Immature natural killer cell (primary cell): ENCODE measurements around the gene DNM2. TPM values are rescaled to one million over a fixed set of nuclear protein-coding genes. Genes with fewer than 3 reads are reported as not detected.
"Not testable (repeated sequence)": the region's sequence is repeated elsewhere in the genome, so short reads cannot be mapped to it uniquely, and the experiment has no call there.

ENCODE experiments used
- DNase-seq, 3 donors: peaks; one replicate each; pipeline ENCODE4 v3.0.0; 2022; ENCODE audit warnings: mixed read lengths in 1 of 3
- H3K27ac Mint-ChIP-seq, 6 donors: one replicate each; pipeline ENCODE4 v1.8.0; 2020; ENCODE audit warnings: mixed read lengths in 6 of 6, mild to moderate bottlenecking in 5 of 6, inconsistent platforms in 4 of 6, moderate library complexity in 3 of 6
- H3K27me3 Mint-ChIP-seq, 3 donors: one replicate each; pipeline ENCODE4 v1.8.0; 2020 to 2021; ENCODE audit warnings: low read depth in 3 of 3, mild to moderate bottlenecking in 3 of 3, mixed read lengths in 3 of 3, moderate library complexity in 3 of 3, inconsistent platforms in 1 of 3
- H3K36me3 Mint-ChIP-seq, 3 donors: one replicate each; pipeline ENCODE4 v1.8.0; 2020; ENCODE audit warnings: mixed read lengths in 3 of 3, inconsistent platforms in 2 of 3, mild to moderate bottlenecking in 2 of 3
- H3K4me1 Mint-ChIP-seq, 2 donors: one replicate each; pipeline ENCODE4 v1.8.0; 2020; ENCODE audit warnings: inconsistent platforms in 2 of 2, mild to moderate bottlenecking in 2 of 2, mixed read lengths in 2 of 2, moderate library complexity in 1 of 2
- H3K4me3 Mint-ChIP-seq, 5 donors: one replicate each; pipeline ENCODE4 v1.8.0; 2020; ENCODE audit warnings: mild to moderate bottlenecking in 5 of 5, mixed read lengths in 5 of 5, inconsistent platforms in 3 of 5, moderate library complexity in 3 of 5
- H3K9me3 Mint-ChIP-seq, 6 donors: one replicate each; pipeline ENCODE4 v1.8.0; 2020; ENCODE audit warnings: mild to moderate bottlenecking in 6 of 6, mixed read lengths in 6 of 6, inconsistent platforms in 4 of 6, moderate library complexity in 3 of 6
- polyA plus RNA-seq, 3 donors: library from polyadenylated mRNA; unstranded; fragments of 300-500 nt; fragmentation: Illumina TruSeq; gene quantifications; one replicate each; pipeline ENCODE4 v1.2.3, GENCODE V29; 2021

DNM2 gene
- polyA plus RNA-seq, result 100 to 1,000 TPM in 1 of 3 donors, 10 to 100 TPM in 2; 62.9 to 170 (median 92.7) TPM

GRCh38 chr19:10717356-10718204 lies at the start of gene DNM2:
DNM2 (plus strand) TSS chr19:10718079; CDS start chr19:10718243, 164 bp downstream.
- H3K9me3 Mint-ChIP-seq, result no peaks in the 10 kb centered on the region
- peaks cover 43 to 46% of the 10 kb centered on the region in 2 donors for H3K4me1 Mint-ChIP-seq
- H3K36me3 Mint-ChIP-seq, result no peaks in the 10 kb centered on the region

DNA sequence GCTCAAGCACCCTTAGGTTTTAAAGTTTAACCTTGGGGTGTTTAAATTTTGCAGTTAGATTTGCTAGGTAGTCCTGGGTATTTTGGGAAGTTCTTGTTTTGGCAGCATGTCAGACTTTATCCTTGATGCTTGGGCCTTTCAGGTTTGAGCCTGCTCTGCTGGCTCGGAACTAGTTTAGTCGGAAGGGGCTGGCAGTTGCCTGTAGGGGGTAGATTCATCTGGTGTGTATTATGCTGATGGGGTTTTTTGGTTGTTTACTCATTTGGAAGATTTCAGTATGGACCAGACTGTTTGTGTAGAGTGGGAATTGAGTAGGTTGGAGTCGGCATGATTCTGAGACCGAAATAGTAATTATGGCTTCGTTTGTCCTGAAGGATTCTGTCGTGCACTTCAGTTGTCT lies 48.6 kb upstream of the DNM2 start:
- Mint-ChIP-seq H3K4me1 (peaks cover 38 to 44% of the 10 kb centered on the region in 2 donors), H3K4me3 (no peak overlapping the region), H3K27me3 (peaks cover 2 to 21% (median 5%) of the 10 kb centered on the region in 3 donors), H3K9me3 (no peaks in the 10 kb centered on the region), H3K36me3 (peaks cover 0 to 9% (median 3%) of the 10 kb centered on the region in 3 donors), H3K27ac (peak overlapping the region in 2 of 6 donors; percentile 55 to 66)
- no peak for DNase-seq

More at GRCh38 chr19:10717356-10718204, at the start of gene DNM2:
- Mint-ChIP-seq H3K27me3 (peaks cover 0 to 12% (median 5%) of the 10 kb centered on the region in 3 donors), H3K4me3 (peak within 1 kb of the TSS; percentile 96 to 99 (median 98)), H3K27ac (peak within 1 kb of the TSS; percentile 90 to 97 (median 95))
- peak; percentile 99 for DNase-seq

GRCh38 chr19:10670182-10670581 lies 47.7 kb upstream of the DNM2 start:
- Mint-ChIP-seq H3K27me3 (peaks cover 2 to 24% (median 5%) of the 10 kb centered on the region in 3 donors), H3K36me3 (peaks cover 3 to 13% (median 5%) of the 10 kb centered on the region in 3 donors), H3K4me3 (no peak overlapping the region), H3K27ac (peak overlapping the region in 1 of 6 donors; percentile 66), H3K4me1 (peaks cover 37 to 44% of the 10 kb centered on the region in 2 donors), H3K9me3 (no peaks in the 10 kb centered on the region)
- DNase-seq, result no peak

DNA sequence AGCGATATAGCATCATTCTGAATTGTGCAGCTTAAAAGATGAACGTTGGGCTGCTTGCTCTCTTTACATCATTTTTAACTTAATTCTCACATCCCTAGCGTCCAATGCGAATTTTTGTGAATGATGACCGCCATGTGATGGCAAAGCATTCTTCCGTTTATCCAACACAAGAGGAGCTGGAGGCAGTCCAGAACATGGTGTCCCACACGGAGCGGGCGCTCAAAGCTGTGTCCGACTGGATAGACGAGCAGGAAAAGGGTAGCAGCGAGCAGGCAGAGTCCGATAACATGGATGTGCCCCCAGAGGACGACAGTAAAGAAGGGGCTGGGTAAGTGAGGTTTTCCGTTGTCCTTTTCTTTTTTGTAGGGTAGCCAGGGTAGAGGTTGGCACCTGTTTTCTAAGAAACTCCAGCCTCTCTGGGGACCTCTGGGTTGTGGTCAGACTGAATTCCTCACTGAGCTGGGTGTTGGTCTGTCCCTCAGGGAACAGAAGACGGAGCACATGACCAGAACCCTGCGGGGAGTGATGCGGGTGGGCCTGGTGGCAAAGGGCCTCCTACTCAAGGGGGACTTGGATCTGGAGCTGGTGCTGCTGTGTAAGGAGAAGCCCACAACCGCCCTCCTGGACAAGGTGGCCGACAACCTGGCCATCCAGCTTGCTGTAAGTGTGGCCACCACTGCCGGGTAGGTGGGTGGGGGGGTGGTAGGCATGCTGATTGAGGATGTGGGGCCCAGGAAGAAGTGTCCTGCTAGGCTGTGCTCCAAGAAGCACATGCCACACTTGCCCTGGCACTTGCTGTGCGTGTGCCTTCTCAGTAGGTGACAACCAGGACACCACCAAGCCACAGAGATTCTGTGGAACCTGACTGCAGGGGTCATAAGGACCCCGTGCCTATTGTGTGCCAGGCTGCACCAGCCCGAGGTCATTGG lies 46.7 kb upstream of the DNM2 start:
- H3K27ac Mint-ChIP-seq, result peak overlapping the region in 2 of 6 donors; percentile 46 to 66
- peaks cover 36 to 40% of the 10 kb centered on the region in 2 donors for H3K4me1 Mint-ChIP-seq
- H3K27me3 Mint-ChIP-seq, result peaks cover 2 to 24% (median 5%) of the 10 kb centered on the region in 3 donors
- H3K36me3 Mint-ChIP-seq, result peaks cover 5 to 13% (median 8%) of the 10 kb centered on the region in 3 donors
- DNase-seq, result no peak
- H3K9me3 Mint-ChIP-seq, result no peaks in the 10 kb centered on the region
- H3K4me3 Mint-ChIP-seq, result no peak overlapping the region

GRCh38 chr19:10671922-10672321 lies 46.0 kb upstream of the DNM2 start:
- H3K27ac Mint-ChIP-seq, H3K4me3 Mint-ChIP-seq, DNase-seq, H3K9me3 Mint-ChIP-seq: not testable (repeated sequence)
- Mint-ChIP-seq H3K36me3 (peaks cover 8 to 16% (median 10%) of the 10 kb centered on the region in 3 donors), H3K27me3 (peaks cover 2 to 21% (median 5%) of the 10 kb centered on the region in 3 donors), H3K4me1 (peaks cover 29 to 35% of the 10 kb centered on the region in 2 donors)

GRCh38 chr19:10675214-10675613 lies 42.7 kb upstream of the DNM2 start:
- Mint-ChIP-seq H3K4me1 (peaks cover 6 to 11% of the 10 kb centered on the region in 2 donors), H3K36me3 (peaks cover 9 to 34% (median 12%) of the 10 kb centered on the region in 3 donors), H3K27me3 (peaks cover 0 to 15% (median 2%) of the 10 kb centered on the region in 3 donors)
- not testable (repeated sequence) for H3K27ac Mint-ChIP-seq, H3K4me3 Mint-ChIP-seq, H3K9me3 Mint-ChIP-seq, DNase-seq

DNA sequence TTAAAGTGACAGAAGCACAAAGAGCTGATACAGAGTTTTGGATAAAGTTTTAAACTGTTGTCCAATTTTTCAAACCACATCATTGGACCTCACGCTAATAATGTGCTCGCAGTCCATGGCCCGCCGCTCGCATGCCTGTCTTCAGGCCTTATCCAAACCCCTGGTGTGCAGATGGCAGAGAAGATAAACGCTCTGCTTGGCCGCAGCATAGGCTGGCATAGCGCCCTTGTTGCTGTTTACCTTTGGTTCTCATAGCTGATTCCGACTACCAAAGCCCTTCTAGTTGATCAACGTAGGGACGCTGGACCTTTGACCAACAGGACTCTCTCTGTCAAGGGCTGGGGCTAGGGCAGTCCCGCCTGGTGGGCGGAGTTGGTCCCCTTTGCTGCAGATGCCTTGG lies 40.1 kb upstream of the DNM2 start:
- no peak overlapping the region for H3K27ac Mint-ChIP-seq
- peaks cover 9 to 39% (median 12%) of the 10 kb centered on the region in 3 donors for H3K36me3 Mint-ChIP-seq
- H3K27me3 Mint-ChIP-seq, result peaks cover 3 to 16% (median 5%) of the 10 kb centered on the region in 3 donors

DNA sequence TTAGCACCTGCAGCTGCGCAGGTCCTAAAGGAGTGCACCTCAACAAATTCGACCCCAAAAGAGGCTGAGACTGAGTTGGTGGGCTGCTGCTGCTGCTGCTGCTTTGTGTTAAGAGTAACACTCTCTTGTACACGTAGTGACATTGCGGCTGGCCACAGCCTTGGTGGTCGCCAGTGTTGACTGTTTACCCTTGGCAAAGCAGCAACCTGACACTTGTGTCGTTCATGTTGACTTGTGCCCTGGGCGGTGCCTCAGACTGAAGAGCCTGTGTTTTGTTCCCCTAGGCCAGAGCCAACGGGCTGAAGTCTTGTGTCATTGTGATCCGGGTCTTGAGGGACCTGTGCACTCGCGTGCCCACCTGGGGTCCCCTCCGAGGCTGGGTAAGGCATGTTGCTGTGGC lies 39.1 kb upstream of the DNM2 start:
- DNase-seq, result no peak
- Mint-ChIP-seq H3K4me1 (peaks cover 0 to 1% of the 10 kb centered on the region in 2 donors), H3K4me3 (no peak overlapping the region), H3K9me3 (no peaks in the 10 kb centered on the region), H3K36me3 (peaks cover 9 to 36% (median 9%) of the 10 kb centered on the region in 3 donors), H3K27me3 (peaks cover 3 to 10% (median 4%) of the 10 kb centered on the region in 3 donors), H3K27ac (no peak overlapping the region)

More for the DNA sequence above, 40.1 kb upstream of the DNM2 start:
- no peak overlapping the region for H3K4me3 Mint-ChIP-seq
- H3K9me3 Mint-ChIP-seq, result no peaks in the 10 kb centered on the region
- no peak for DNase-seq
- H3K4me1 Mint-ChIP-seq, result peaks cover 0 to 1% of the 10 kb centered on the region in 2 donors

DNA sequence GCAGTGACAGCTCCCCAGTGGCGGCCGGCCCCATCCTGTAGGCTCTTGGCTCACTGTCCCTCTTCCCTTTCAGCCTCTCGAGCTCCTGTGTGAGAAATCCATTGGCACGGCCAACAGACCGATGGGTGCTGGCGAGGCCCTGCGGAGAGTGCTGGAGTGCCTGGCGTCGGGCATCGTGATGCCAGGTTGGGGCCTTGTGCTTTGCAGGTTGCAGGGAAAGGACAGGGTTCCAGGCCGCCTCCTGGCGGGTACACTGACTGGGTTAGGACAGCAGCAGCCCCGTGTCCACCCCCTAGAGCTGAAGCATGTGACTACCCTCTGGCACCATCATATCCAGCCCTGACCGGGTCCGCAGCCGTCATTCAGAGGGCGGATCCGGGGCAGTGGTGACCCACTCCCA lies 38.1 kb upstream of the DNM2 start:
- Mint-ChIP-seq H3K9me3 (no peaks in the 10 kb centered on the region), H3K4me3 (no peak overlapping the region), H3K27me3 (peaks cover 3 to 7% (median 4%) of the 10 kb centered on the region in 3 donors), H3K36me3 (peaks cover 7 to 38% (median 13%) of the 10 kb centered on the region in 3 donors), H3K4me1 (peaks cover 0 to 1% of the 10 kb centered on the region in 2 donors), H3K27ac (no peak overlapping the region)
- DNase-seq, result no peak

GRCh38 chr19:10680545-10681135 lies 37.2 kb upstream of the DNM2 start:
- no peak overlapping the region for H3K27ac Mint-ChIP-seq
- H3K4me1 Mint-ChIP-seq, result no peaks in the 10 kb centered on the region

GRCh38 chr19:10681658-10682057 lies 36.2 kb upstream of the DNM2 start:
- no peak overlapping the region for H3K4me3 Mint-ChIP-seq
- peak overlapping the region in 2 of 6 donors; percentile 23 to 24 for H3K27ac Mint-ChIP-seq

More at GRCh38 chr19:10680545-10681135, 37.2 kb upstream of the DNM2 start:
- Mint-ChIP-seq H3K36me3 (peaks cover 4 to 40% (median 12%) of the 10 kb centered on the region in 3 donors), H3K4me3 (no peak overlapping the region), H3K9me3 (no peaks in the 10 kb centered on the region), H3K27me3 (peaks cover 3 to 9% (median 4%) of the 10 kb centered on the region in 3 donors)
- DNase-seq, result no peak

DNA sequence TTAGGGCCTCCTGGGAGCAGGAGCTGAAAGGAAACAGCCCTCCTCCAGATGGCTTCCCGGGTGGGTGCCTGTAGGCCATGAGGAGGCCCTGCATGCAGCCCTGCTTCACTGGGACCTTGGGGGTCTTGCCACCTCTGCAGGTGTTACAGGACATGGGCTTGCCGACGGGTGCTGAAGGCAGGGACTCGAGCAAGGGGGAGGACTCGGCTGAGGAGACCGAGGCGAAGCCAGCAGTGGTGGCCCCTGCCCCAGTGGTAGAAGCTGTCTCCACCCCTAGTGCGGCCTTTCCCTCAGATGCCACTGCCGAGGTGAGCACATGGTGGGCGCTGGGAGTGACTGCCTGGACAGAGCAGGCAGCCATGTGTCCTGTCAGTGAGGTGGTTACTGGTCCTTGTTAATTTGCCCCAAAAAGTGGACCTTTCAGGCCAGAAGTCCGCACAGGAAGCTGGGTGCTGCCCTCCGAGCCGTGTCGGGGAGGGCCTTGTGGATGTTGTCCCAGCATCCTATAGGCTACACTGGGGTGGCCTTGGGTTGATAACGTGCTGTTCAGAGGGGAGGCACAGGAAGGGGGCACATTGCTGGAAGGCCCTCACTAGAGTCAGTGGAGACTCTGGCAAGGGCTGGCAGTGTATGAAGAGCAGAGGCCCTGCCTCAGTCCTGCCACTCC lies 35.3 kb upstream of the DNM2 start:
- Mint-ChIP-seq H3K27me3 (peaks cover 3 to 8% (median 4%) of the 10 kb centered on the region in 3 donors), H3K4me3 (no peak overlapping the region), H3K36me3 (peaks cover 0 to 34% (median 4%) of the 10 kb centered on the region in 3 donors), H3K4me1 (no peaks in the 10 kb centered on the region), H3K27ac (no peak overlapping the region), H3K9me3 (no peaks in the 10 kb centered on the region)
- DNase-seq, result no peak

More at GRCh38 chr19:10681658-10682057, 36.2 kb upstream of the DNM2 start:
- Mint-ChIP-seq H3K27me3 (peaks cover 3 to 9% (median 4%) of the 10 kb centered on the region in 3 donors), H3K9me3 (no peaks in the 10 kb centered on the region), H3K4me1 (no peaks in the 10 kb centered on the region), H3K36me3 (peaks cover 4 to 40% (median 9%) of the 10 kb centered on the region in 3 donors)
- no peak for DNase-seq
